Smooth muscle cell (in vitro differentiated cells): ENCODE results near the gene DCST1. TPM values are rescaled to one million over a fixed set of nuclear protein-coding genes. Genes with fewer than 3 reads are reported as not detected.
"Not testable (repeated sequence)": the region's sequence is repeated elsewhere in the genome, so short reads cannot be mapped to it uniquely, and the experiment has no call there.

Experiments used
- DNase-seq: peaks from one replicate; lab custom pipeline; 2025; ENCODE audit not compliant: unreplicated experiment; lab: John Stamatoyannopoulos, UW
- H2AFZ ChIP-seq: fragments of 200-600 bp; sonication (generic); 2 replicates; pipeline ENCODE4 v1.6.0; 2016; ENCODE audit warnings: antibody characterized with exemption, low read depth, mild to moderate bottlenecking
- H3F3A ChIP-seq: fragments of 200-600 bp; sonication (generic); 2 replicates; pipeline ENCODE4 v1.6.0; 2017; ENCODE audit warnings: antibody characterized with exemption, low read depth
- H3K27ac ChIP-seq: fragments of 200-600 bp; sonication (generic); 2 replicates; pipeline ENCODE4 v1.5.1; 2016; ENCODE audit warnings: low read depth, mild to moderate bottlenecking
- H3K27me3 ChIP-seq: fragments of 200-600 bp; sonication (generic); 2 replicates; pipeline ENCODE4 v1.6.1; 2016; ENCODE audit warnings: low read depth, mild to moderate bottlenecking
- H3K36me3 ChIP-seq: fragments of 200-600 bp; sonication (generic); 2 replicates; pipeline ENCODE4 v1.5.1; 2016; ENCODE audit warnings: low read depth
- H3K4me1 ChIP-seq: fragments of 200-600 bp; sonication (generic); 2 replicates; pipeline ENCODE4 v1.5.1; 2016; ENCODE audit warnings: low read depth
- H3K4me2 ChIP-seq: fragments of 200-600 bp; sonication (generic); 2 replicates; pipeline ENCODE4 v1.6.0; 2016; ENCODE audit warnings: mild to moderate bottlenecking
- H3K4me3 ChIP-seq: fragments of 200-600 bp; sonication (generic); 2 replicates; pipeline ENCODE4 v1.5.1; 2016; ENCODE audit warnings: mild to moderate bottlenecking
- H3K79me2 ChIP-seq: fragments of 200-600 bp; sonication (generic); 2 replicates; pipeline ENCODE4 v1.6.0; 2016; ENCODE audit warnings: low read depth, mild to moderate bottlenecking
- H3K9ac ChIP-seq: fragments of 200-600 bp; sonication (generic); 2 replicates; pipeline ENCODE4 v1.6.0; 2016; ENCODE audit warnings: low read depth
- H3K9me3 ChIP-seq: fragments of 200-600 bp; sonication (generic); replicated peaks from 2 replicates; pipeline ENCODE4 v1.5.1; 2016; ENCODE audit warnings: low read depth
- H4K20me1 ChIP-seq: fragments of 200-600 bp; sonication (generic); 2 replicates; pipeline ENCODE4 v1.6.0; 2016; ENCODE audit warnings: low read depth
- CTCF ChIP-seq: fragments of 200-600 bp; sonication (generic); IDR thresholded peaks from 2 replicates; pipeline ENCODE4 v1.5.1; 2017; ENCODE audit warnings: borderline replicate concordance, mild to moderate bottlenecking, antibody characterized with exemption; ENCODE audit not compliant: insufficient read depth, poor library complexity, severe bottlenecking
- WGBS: methylation state at CpG from one replicate; pipeline ENCODE4 v1.1.7; 2016; ENCODE audit warnings: low lambda C conversion rate; 5-methylcytosine and 5-hydroxymethylcytosine counted together
- polyA plus RNA-seq: library from polyadenylated mRNA; unstranded; fragments of >200 nt; fragmentation: Nextera tagmentation; extraction: Ambion mirVana; gene quantifications from 2 replicates; pipeline ENCODE4 v1.2.1, GENCODE V29; 2016
- total RNA-seq: library from RNA; depleted of rRNA; stranded (reverse); fragments of >200 nt; gene quantifications from 2 replicates; pipeline ENCODE4 v1.2.3, GENCODE V29; 2014

The DCST1 gene, protein sequence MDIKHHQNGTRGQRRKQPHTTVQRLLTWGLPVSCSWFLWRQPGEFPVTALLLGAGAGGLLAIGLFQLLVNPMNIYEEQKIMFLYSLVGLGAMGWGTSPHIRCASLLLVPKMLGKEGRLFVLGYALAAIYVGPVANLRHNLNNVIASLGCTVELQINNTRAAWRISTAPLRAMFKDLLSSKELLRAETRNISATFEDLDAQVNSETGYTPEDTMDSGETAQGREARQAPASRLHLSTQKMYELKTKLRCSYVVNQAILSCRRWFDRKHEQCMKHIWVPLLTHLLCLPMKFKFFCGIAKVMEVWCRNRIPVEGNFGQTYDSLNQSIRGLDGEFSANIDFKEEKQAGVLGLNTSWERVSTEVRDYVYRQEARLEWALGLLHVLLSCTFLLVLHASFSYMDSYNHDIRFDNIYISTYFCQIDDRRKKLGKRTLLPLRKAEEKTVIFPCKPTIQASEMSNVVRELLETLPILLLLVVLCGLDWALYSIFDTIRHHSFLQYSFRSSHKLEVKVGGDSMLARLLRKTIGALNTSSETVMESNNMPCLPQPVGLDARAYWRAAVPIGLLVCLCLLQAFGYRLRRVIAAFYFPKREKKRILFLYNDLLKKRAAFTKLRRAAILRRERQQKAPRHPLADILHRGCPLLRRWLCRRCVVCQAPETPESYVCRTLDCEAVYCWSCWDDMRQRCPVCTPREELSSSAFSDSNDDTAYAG
- not detected in 2 replicates for total RNA-seq
- not detected in 2 replicates for polyA plus RNA-seq

DNA sequence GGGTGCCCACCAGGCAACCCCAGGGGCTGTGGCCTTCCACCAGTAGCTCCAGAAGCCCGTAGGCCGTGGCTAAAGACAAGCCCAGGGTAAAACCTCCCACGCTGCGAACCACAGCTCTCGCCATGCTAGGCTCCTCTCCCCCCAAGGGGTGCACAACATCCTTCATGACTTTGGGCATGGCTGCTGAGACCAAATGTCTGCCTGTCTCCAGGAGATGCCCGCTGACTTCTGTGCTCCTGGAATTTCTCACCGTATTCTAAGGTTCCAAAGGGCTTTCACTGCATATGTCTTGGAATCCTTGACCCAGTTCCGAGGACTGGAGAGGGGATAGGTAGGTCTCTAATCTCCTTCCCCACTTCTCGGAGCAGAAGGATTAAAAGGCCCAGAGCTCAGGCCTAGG is at the start of gene DCST1, which contains the start of gene DCST2:
Gene DCST1, plus strand, starts transcription at position 301 of the 400 bp plus-strand sequence. CDS start 213 bp downstream, outside the sequence.
Gene DCST2, minus strand, starts transcription at position 258 of the 400 bp plus-strand sequence. Its CDS starts 80 bp downstream, at position 178.
- WGBS = 96% methylated on average over 9 of the region's 9 CpGs
- Histone ChIP-seq H3K36me3 (no peaks in the 10 kb centered on the region), H3K9ac (no peak within 1 kb of the TSS), H3K79me2 (no peaks in the 10 kb centered on the region), H4K20me1 (no peaks in the 10 kb centered on the region), H3K27me3 (no peaks in the 10 kb centered on the region), H3K27ac (no peak within 1 kb of the TSS), H3K4me2 (no peak within 1 kb of the TSS), H3F3A (no peaks in the 10 kb centered on the region), H3K9me3 (no peaks in the 10 kb centered on the region), H2AFZ (no peak within 1 kb of the TSS), H3K4me1 (no peaks in the 10 kb centered on the region), H3K4me3 (no peak within 1 kb of the TSS)
- DNase-seq = no peak
- TF ChIP-seq CTCF = no peak

- DNase-seq, H3K9ac ChIP-seq, H3K36me3 ChIP-seq, H3K27ac ChIP-seq, H3K4me2 ChIP-seq, H2AFZ ChIP-seq, H3K27me3 ChIP-seq, H3K4me1 ChIP-seq, H3K4me3 ChIP-seq, H3F3A ChIP-seq, H3K9me3 ChIP-seq, H4K20me1 ChIP-seq: not testable (repeated sequence)
- peaks cover 32% of the 10 kb centered on the region for H3K79me2 ChIP-seq
- WGBS = 97% methylated on average over 4 of the region's 4 CpGs
These were observed 46.9 kb upstream of the DCST1 start for GRCh38 chr1:154986736-154987135.

DNA sequence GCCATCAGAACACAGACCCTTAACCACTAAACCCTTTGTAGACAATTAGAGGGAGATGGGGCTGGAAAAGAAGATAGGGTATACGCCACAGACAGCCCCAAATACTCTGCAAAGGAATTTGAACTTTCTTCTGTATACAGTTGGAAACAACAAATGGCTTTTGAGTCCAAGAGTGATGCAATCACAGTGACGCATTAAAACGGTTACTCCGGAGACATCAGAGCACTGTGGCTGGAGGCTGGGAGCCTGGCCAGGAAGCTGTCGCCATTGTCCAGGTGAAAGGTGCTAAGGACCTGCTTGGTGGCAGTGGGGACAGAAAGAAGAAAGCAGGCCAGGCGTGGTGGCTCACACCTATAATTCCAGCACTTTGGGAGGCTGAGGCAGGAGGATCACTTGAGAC is 46.3 kb upstream of the DCST1 start:
- Histone ChIP-seq H3K4me2 (no peak overlapping the region), H3K27ac (no peak overlapping the region), H3K9ac (no peak overlapping the region), H3K4me1 (peaks cover 9% of the 10 kb centered on the region), H3K4me3 (no peak overlapping the region), H3K79me2 (peaks cover 32% of the 10 kb centered on the region), H3F3A (no peaks in the 10 kb centered on the region), H2AFZ (no peak overlapping the region), H4K20me1 (no peaks in the 10 kb centered on the region), H3K36me3 (no peaks in the 10 kb centered on the region), H3K27me3 (no peaks in the 10 kb centered on the region), H3K9me3 (no peaks in the 10 kb centered on the region)
- WGBS = 93% methylated on average over 6 of the region's 6 CpGs
- DNase-seq = no peak
- TF ChIP-seq CTCF = no peak
